ENCODE results near the gene NRBP1. TPM values are rescaled to one million over a fixed set of nuclear protein-coding genes. Genes with fewer than 3 reads are reported as not detected.

Gene NRBP1
- total and polyA plus RNA-seq, 9 of the 15 experiments (the other 6 are each of a cell fraction or from before 2014, with no cell fraction given) = 2.9 to 84.5 (median 36.9) TPM

DNA sequence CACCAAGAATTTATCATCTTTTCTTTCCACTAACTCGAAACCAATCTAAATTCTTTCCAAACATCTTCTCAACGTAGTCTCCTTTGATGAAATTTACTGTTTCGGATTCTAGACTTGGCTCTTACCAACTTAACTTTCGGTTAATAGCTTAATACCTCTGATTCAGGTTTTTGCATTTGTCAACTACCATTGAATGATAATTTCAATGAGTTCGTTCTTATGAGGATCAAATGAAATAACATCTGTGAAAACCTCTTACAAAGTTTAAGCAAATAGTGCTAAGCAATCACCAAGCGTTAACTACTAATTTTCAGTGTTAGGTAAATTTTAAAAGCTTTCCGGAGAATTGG is 593 bp upstream of the NRBP1 start (continued):
- TF ChIP-seq SMAD1 (IDR thresholded peaks at IDR 0.05; ENCODE audit: low read depth, low read length, partially characterized antibody) (no peak), ZFPM2 (CRISPR knock-in tag; IDR thresholded peaks at IDR 0.05) (no peak), IRF2 (CRISPR knock-in tag; IDR thresholded peaks at IDR 0.05) (no peak), ZKSCAN3 (CRISPR knock-in tag; IDR thresholded peaks at IDR 0.05) (no peak), ARID1B (IDR thresholded peaks at IDR 0.05) (0 out of 2 replicates have a peak, but pooled peaks have one; percentile 2), SMARCA4 (IDR thresholded peaks at IDR 0.05) (no peak), RBM15 (IDR thresholded peaks at IDR 0.05; ENCODE audit: insufficient read depth, low read length) (no peak), MTA1 (IDR thresholded peaks at IDR 0.05; ENCODE audit: borderline replicate concordance) (0 out of 2 replicates have a peak, but pooled peaks have one; percentile 47), MIER1 (IDR thresholded peaks at IDR 0.05; ENCODE audit: low read depth) (0 out of 2 replicates have a peak, but pooled peaks have one; percentile 56), CUX1 (CRISPR knock-in tag; IDR thresholded peaks at IDR 0.05) (no peak), PHB2 (IDR thresholded peaks at IDR 0.05; ENCODE audit: low read depth) (no peak), CC2D1A (IDR thresholded peaks at IDR 0.05) (no peak), FOXP1 (CRISPR knock-in tag; IDR thresholded peaks at IDR 0.05) (no peak), ZNF699 (CRISPR knock-in tag; IDR thresholded peaks at IDR 0.05; ENCODE audit: insufficient replicate concordance) (no peak), SMC3 (conservative IDR thresholded peaks at IDR 0.05; ENCODE audit: insufficient read depth, low read depth, low read length) (no peak), NR2C1 (IDR thresholded peaks at IDR 0.05) (no peak), NR2C1 (tag; IDR thresholded peaks at IDR 0.05) (no peak), HDAC1 (IDR thresholded peaks at IDR 0.05) (peak in 1 of 2 experiments; percentile 73; a peak in 2 of 4 replicates), HNRNPK (IDR thresholded peaks at IDR 0.05; ENCODE audit: low read depth, low read length, poor library complexity, severe bottlenecking) (no peak), ZBTB1 (CRISPR knock-in tag; IDR thresholded peaks at IDR 0.05; ENCODE audit: borderline replicate concordance, low read depth) (no peak), ARNT (IDR thresholded peaks at IDR 0.05) (peak in 1 of 2 experiments; percentile 60; a peak in 1 of 4 replicates), ZBTB33 (CRISPR knock-in tag; IDR thresholded peaks at IDR 0.05) (no peak)
- TF ChIP-seq, protein P1, sequence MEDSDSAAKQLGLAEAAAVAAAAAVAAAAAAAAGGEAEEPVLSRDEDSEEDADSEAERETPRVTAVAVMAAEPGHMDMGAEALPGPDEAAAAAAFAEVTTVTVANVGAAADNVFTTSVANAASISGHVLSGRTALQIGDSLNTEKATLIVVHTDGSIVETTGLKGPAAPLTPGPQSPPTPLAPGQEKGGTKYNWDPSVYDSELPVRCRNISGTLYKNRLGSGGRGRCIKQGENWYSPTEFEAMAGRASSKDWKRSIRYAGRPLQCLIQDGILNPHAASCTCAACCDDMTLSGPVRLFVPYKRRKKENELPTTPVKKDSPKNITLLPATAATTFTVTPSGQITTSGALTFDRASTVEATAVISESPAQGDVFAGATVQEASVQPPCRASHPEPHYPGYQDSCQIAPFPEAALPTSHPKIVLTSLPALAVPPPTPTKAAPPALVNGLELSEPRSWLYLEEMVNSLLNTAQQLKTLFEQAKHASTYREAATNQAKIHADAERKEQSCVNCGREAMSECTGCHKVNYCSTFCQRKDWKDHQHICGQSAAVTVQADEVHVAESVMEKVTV (CRISPR knock-in tag; IDR thresholded peaks at IDR 0.05) = no peak

Data from K562 (cell line).